H1 (cell line): Measurements from ENCODE around the gene HS1BP3. TPM values are rescaled to one million over a fixed set of nuclear protein-coding genes. Genes with fewer than 3 reads are reported as not detected.

Experiments used
- CTCF ChIA-PET: fragments of 300-600 bp; sonication (Branson Sonifier 250); formaldehyde crosslinking; loops from one replicate; lab custom pipeline; 2021; ENCODE audit not compliant: partially characterized antibody; lab: Charles Lee
- POLR2A ChIA-PET: fragments of 300-600 bp; sonication (Branson Sonifier 250); formaldehyde crosslinking; loops from one replicate; lab custom pipeline; 2021; ENCODE audit warnings: inconsistent platforms; ENCODE audit not compliant: partially characterized antibody; lab: Charles Lee
- DNase-seq, 2 experiments: peaks; one replicate each; pipeline versions ENCODE4 v3.0.0 to v3.0.0-alpha.2; 2010 to 2022; ENCODE audit warnings: low spot score in 2 of 2, low read depth in 1 of 2, mixed read lengths in 1 of 2
- FAIRE-seq: peaks from 2 replicates; lab custom pipeline; 2011; peaks lifted over from hg19 to GRCh38; lab: Jason Lieb, UNC
- H2AFZ ChIP-seq: 2 replicates; pipeline ENCODE4 v1.8.1; 2012; ENCODE audit warnings: low read length, inconsistent platforms
- H2AK5ac ChIP-seq: 2 replicates; pipeline ENCODE4 v1.6.1; 2013; ENCODE audit warnings: low read depth, low read length
- H2BK120ac ChIP-seq: replicated peaks from 2 replicates; pipeline ENCODE3; 2013; ENCODE audit warnings: low read depth, low read length, inconsistent platforms
- H2BK12ac ChIP-seq: 2 replicates; pipeline ENCODE4 v1.6.1; 2013; ENCODE audit warnings: low read depth, low read length
- H2BK15ac ChIP-seq: 2 replicates; pipeline ENCODE4 v1.6.1; 2013; ENCODE audit warnings: low read length
- H2BK20ac ChIP-seq: 2 replicates; pipeline ENCODE4 v1.6.1; 2013; ENCODE audit warnings: low read length
- H2BK5ac ChIP-seq: 2 replicates; pipeline ENCODE4 v1.6.1; 2013; ENCODE audit warnings: low read depth, low read length
- H3K14ac ChIP-seq: 2 replicates; pipeline ENCODE4 v1.6.1; 2013; ENCODE audit warnings: inconsistent platforms; ENCODE audit not compliant: insufficient read length
- H3K18ac ChIP-seq: 2 replicates; pipeline ENCODE4 v1.6.1; 2013; ENCODE audit warnings: low read length; ENCODE audit errors: extremely low read depth
- H3K23ac ChIP-seq: 2 replicates; pipeline ENCODE4 v1.6.1; 2013; ENCODE audit warnings: inconsistent platforms; ENCODE audit not compliant: insufficient read length
- H3K23me2 ChIP-seq: 2 replicates; pipeline ENCODE4 v1.6.1; 2013; ENCODE audit warnings: low read depth, low read length
- H3K27ac ChIP-seq: 2 replicates; pipeline ENCODE4 v1.6.1; 2011; ENCODE audit warnings: low read depth, low read length, inconsistent platforms
- H3K27me3 ChIP-seq, 4 experiments: replicated peaks in 1 of 4; 1 replicate in 1 of 4; 2 replicates in 3 of 4; pipeline versions ENCODE4 v1.6.1 to v1.8.1; 2011 to 2013; ENCODE audit warnings: low read length in 3 of 4, mild to moderate bottlenecking in 3 of 4, inconsistent platforms in 2 of 4, mixed read lengths in 2 of 4, moderate library complexity in 1 of 4; ENCODE audit not compliant: control insufficient read depth in 3 of 4, insufficient read depth in 3 of 4; ENCODE audit errors: extremely low read depth in 1 of 4
- H3K36me3 ChIP-seq, 4 experiments: 2 replicates each; pipeline versions ENCODE4 v1.6.1 to v1.8.1; 2011 to 2013; ENCODE audit warnings: mild to moderate bottlenecking in 4 of 4, low read length in 3 of 4, moderate library complexity in 2 of 4, control low read depth in 1 of 4, inconsistent platforms in 1 of 4; ENCODE audit not compliant: insufficient read depth in 4 of 4, control insufficient read depth in 2 of 4
- H3K4ac ChIP-seq: replicated peaks from 2 replicates; pipeline ENCODE3; 2013; ENCODE audit warnings: low read length, low read depth, mixed read lengths, inconsistent platforms; ENCODE audit not compliant: insufficient read length
- H3K4me1 ChIP-seq, 4 experiments: replicated peaks in 1 of 4; 1 replicate in 1 of 4; 2 replicates in 3 of 4; pipeline versions ENCODE4 v1.6.1 to v1.8.1; 2011 to 2013; ENCODE audit warnings: low read length in 3 of 4, inconsistent platforms in 2 of 4, mixed read lengths in 1 of 4; ENCODE audit not compliant: insufficient read depth in 4 of 4, control insufficient read depth in 3 of 4
- H3K4me2 ChIP-seq, 2 experiments: 2 replicates each; pipeline versions ENCODE4 v1.6.1 to v1.8.1; 2011 to 2013; ENCODE audit warnings: low read depth in 2 of 2, low read length in 2 of 2, control low read depth in 1 of 2, inconsistent platforms in 1 of 2, mild to moderate bottlenecking in 1 of 2; ENCODE audit not compliant: insufficient read depth in 1 of 2
- H3K4me3 ChIP-seq, 4 experiments: fragments of 200-600, 300-600 bp in 1 of 4; sonication (generic), shearing (Covaris generic), sonication (Bioruptor Twin) in 1 of 4; 2 replicates each; pipeline versions ENCODE4 v1.5.1 to v1.8.1; 2011 to 2016; ENCODE audit warnings: low read length in 4 of 4, low read depth in 3 of 4, control low read depth in 2 of 4, inconsistent platforms in 2 of 4, mild to moderate bottlenecking in 2 of 4, mixed read lengths in 1 of 4, moderate library complexity in 1 of 4; ENCODE audit not compliant: insufficient read depth in 2 of 4; ENCODE audit errors: extremely low read depth in 1 of 4
- H3K56ac ChIP-seq: replicated peaks from 2 replicates; pipeline ENCODE3; 2013; ENCODE audit warnings: low read depth, mild to moderate bottlenecking, mixed read lengths, low read length, inconsistent platforms; ENCODE audit not compliant: insufficient read length
- H3K79me1 ChIP-seq: 2 replicates; pipeline ENCODE4 v1.6.1; 2013; ENCODE audit warnings: low read depth, low read length, control low read depth
- H3K79me2 ChIP-seq, 2 experiments: 2 replicates each; pipeline versions ENCODE4 v1.6.1 to v1.8.1; 2012 to 2013; ENCODE audit warnings: low read length in 2 of 2, mild to moderate bottlenecking in 2 of 2, inconsistent platforms in 1 of 2; ENCODE audit not compliant: insufficient read depth in 2 of 2, control insufficient read depth in 1 of 2
- H3K9ac ChIP-seq, 4 experiments: replicated peaks in 1 of 4; 1 replicate in 1 of 4; 2 replicates in 3 of 4; pipeline versions ENCODE4 v1.6.1 to v1.8.1; 2011 to 2013; ENCODE audit warnings: low read depth in 3 of 4, low read length in 3 of 4, control low read depth in 2 of 4, mild to moderate bottlenecking in 2 of 4, moderate library complexity in 2 of 4, inconsistent platforms in 1 of 4; ENCODE audit errors: extremely low read depth in 1 of 4
- H3K9me3 ChIP-seq, 2 experiments: 2 replicates each; pipeline versions ENCODE4 v1.6.1 to v1.8.1; 2012 to 2013; ENCODE audit warnings: mild to moderate bottlenecking in 2 of 2, moderate library complexity in 2 of 2, control low read depth in 1 of 2, inconsistent platforms in 1 of 2, low read depth in 1 of 2, low read length in 1 of 2, mixed read lengths in 1 of 2; ENCODE audit not compliant: insufficient read depth in 2 of 2
- H4K20me1 ChIP-seq, 2 experiments: replicated peaks in 1 of 2; 2 replicates each; pipeline versions ENCODE3 to v1.8.1; 2011 to 2013; ENCODE audit warnings: inconsistent platforms in 2 of 2, low read length in 2 of 2, mild to moderate bottlenecking in 1 of 2; ENCODE audit not compliant: insufficient read depth in 2 of 2, control insufficient read depth in 1 of 2
- H4K5ac ChIP-seq: 2 replicates; pipeline ENCODE4 v1.6.1; 2013; ENCODE audit warnings: low read length, low read depth, mixed read lengths, inconsistent platforms; ENCODE audit not compliant: insufficient read length
- H4K8ac ChIP-seq: 2 replicates; pipeline ENCODE4 v1.8.0; 2013; ENCODE audit warnings: mild to moderate bottlenecking, moderate library complexity, low read length, inconsistent platforms; ENCODE audit not compliant: insufficient read depth; ENCODE audit errors: extremely low read depth
- H4K91ac ChIP-seq: replicated peaks from 2 replicates; pipeline ENCODE3; 2013; ENCODE audit warnings: low read length, mixed read lengths, inconsistent platforms; ENCODE audit not compliant: insufficient read length
- FOSL1 ChIP-seq: IDR thresholded peaks from 2 replicates; pipeline ENCODE4 v1.6.1; 2011; ENCODE audit warnings: mild to moderate bottlenecking, low read depth, low read length, moderate library complexity; ENCODE audit not compliant: insufficient read depth
- JUND ChIP-seq: IDR thresholded peaks from 2 replicates; pipeline ENCODE4 v1.6.1; 2011; ENCODE audit warnings: mild to moderate bottlenecking, improper control_type of control experiment, low read length
- KDM5A ChIP-seq: fragments of 200-600 bp; IDR thresholded peaks from 2 replicates; pipeline ENCODE4 v1.7.1; 2012; ENCODE audit warnings: mild to moderate bottlenecking, low read length, inconsistent platforms, mixed read lengths
- SRF ChIP-seq: IDR thresholded peaks from 2 replicates; pipeline ENCODE4 v1.6.1; 2011; ENCODE audit warnings: mild to moderate bottlenecking, low read depth, low read length, moderate library complexity
- TCF12 ChIP-seq: IDR thresholded peaks from 2 replicates; pipeline ENCODE4 v1.6.1; 2011; ENCODE audit warnings: low read depth, mild to moderate bottlenecking, low read length
- WGBS, 2 experiments: shearing (Covaris generic) in 1 of 2; methylation state at CpG; one replicate each; pipeline versions ENCODE4 v1.1.6 to v1.1.7; 2013 to 2015; ENCODE audit warnings: low lambda C conversion rate in 2 of 2, mixed read lengths in 2 of 2, inconsistent platforms in 1 of 2, low coverage in 1 of 2, missing lambda C conversion rate in 1 of 2; ENCODE audit not compliant: insufficient replicate concordance in 2 of 2, insufficient coverage in 1 of 2, insufficient read length in 1 of 2; ENCODE audit errors: extremely low coverage in 1 of 2, missing lambda C conversion rate in 1 of 2; 5-methylcytosine and 5-hydroxymethylcytosine counted together
- polyA plus RNA-seq, 7 experiments: library from polyadenylated mRNA; depleted of rRNA in 3 of 7; stranded (reverse) in 5 of 7; unstranded in 2 of 7; fragments of >200 nt in 5 of 7; fragments of 200-250 nt in 2 of 7; gene quantifications; 1 replicate in 5 of 7; 2 replicates in 1 of 7; 4 replicates in 1 of 7; pipeline versions ENCODE4 v1.2.1 to v1.2.3, GENCODE V29; 2011 to 2013; ENCODE audit warnings: missing spikeins in 2 of 7, mixed read lengths in 2 of 7
- total RNA-seq: library from RNA; stranded (reverse); fragmentation: NEBNext Ultra II Directional; extraction: Animal tissue kit (Norgen Biotek cat#: 25700); gene quantifications from 2 replicates; pipeline ENCODE4 v1.2.1, GENCODE V29; 2021

Gene HS1BP3
- total and polyA plus RNA-seq, 2 of the 8 experiments (the other 6 are each of a cell fraction or from before 2014, with no cell fraction given), result 11.1 to 11.3 TPM

DNA sequence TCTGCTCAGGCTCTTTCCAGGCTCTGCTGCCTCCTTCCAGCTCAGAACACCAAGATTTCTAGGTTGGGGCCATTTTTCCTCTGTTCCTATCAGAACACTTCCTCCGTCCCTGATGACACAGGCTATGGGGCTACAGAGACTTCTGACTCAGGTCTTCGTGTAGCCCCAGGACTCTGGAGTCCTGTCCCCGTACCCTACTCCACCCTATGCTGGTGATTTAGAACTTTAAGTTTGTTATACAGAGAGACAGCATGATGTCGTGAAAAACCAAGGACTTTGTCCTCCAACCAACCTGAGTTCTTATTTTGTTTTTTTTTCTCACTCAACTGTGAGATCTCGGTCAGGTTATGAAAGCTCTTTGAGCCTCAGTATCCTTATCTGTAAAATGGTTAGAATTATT is 78.7 kb downstream of the HS1BP3 start:
- Histone ChIP-seq H3K79me1 (no peaks in the 10 kb centered on the region), H3K27ac (no peak overlapping the region), H3K23ac (no peak overlapping the region), H3K4ac (no peak overlapping the region), H3K79me2 (no peaks in the 10 kb centered on the region), H3K4me1 (peaks cover 4 to 7% (median 6%) of the 10 kb centered on the region in 4 experiments; a peak in 6 of 7 replicates), H3K18ac (no peak overlapping the region), H3K23me2 (no peaks in the 10 kb centered on the region), H2BK5ac (no peak overlapping the region), H2BK20ac (no peak overlapping the region), H4K91ac (no peak overlapping the region), H2AK5ac (no peak overlapping the region), H3K36me3 (no peaks in the 10 kb centered on the region), H3K4me3 (no peak overlapping the region), H3K4me2 (no peak overlapping the region), H2BK15ac (no peak overlapping the region), H2BK120ac (no peak overlapping the region), H2AFZ (no peak overlapping the region), H3K9ac (no peak overlapping the region), H4K20me1 (no peaks in the 10 kb centered on the region), H4K5ac (no peak overlapping the region), H3K56ac (no peak overlapping the region), H4K8ac (no peak overlapping the region), H2BK12ac (no peak overlapping the region), H3K9me3 (no peaks in the 10 kb centered on the region), H3K27me3 (no peaks in the 10 kb centered on the region; a peak in 2 of 7 replicates)
- no peak for DNase-seq
- POLR2A ChIA-PET, result interaction anchor here (1.2 kb wide), 1 partner anchor 26 kb away, joined by 3 read pairs; no protein-coding TSS in a partner anchor
- 90% methylated on average over 5 of the region's 5 CpGs; no CpG with 5 or more reads in 1 of the 2 experiments for WGBS, 2 experiments
- no peak for FAIRE-seq
- TF ChIP-seq SRF, result no peak
- TF ChIP-seq FOSL1, result no peak
- no peak for TF ChIP-seq TCF12
- TF ChIP-seq JUND, result no peak
- no peak for TF ChIP-seq KDM5A
- TF ChIP-seq, all 59 proteins: peak for 0
- CTCF ChIA-PET, result interaction anchor here (1.1 to 1.8 kb wide), 5 partner anchors 9 to 151 kb away, joined by 4 to 12 read pairs (median 5); partner anchors contain the start of gene RHOB
- H3K14ac ChIP-seq, result no peak overlapping the region
